Esophagus (tissue), 2 donors: ENCODE data around the gene COBLL1. TPM values are rescaled to one million over a fixed set of nuclear protein-coding genes. Genes with fewer than 3 reads are reported as not detected.

Experiments
- H3K27ac ChIP-seq, 2 donors: one replicate each; pipeline ENCODE4 v1.5.1; 2013; ENCODE audit warnings: low read depth in 2 of 2, mild to moderate bottlenecking in 2 of 2, inconsistent platforms in 1 of 2, low read length in 1 of 2, moderate library complexity in 1 of 2
- H3K27me3 ChIP-seq, 2 donors: one replicate each; pipeline ENCODE4 v1.6.1; 2013; ENCODE audit warnings: low read length in 2 of 2, control low read depth in 1 of 2, mild to moderate bottlenecking in 1 of 2; ENCODE audit not compliant: insufficient read depth in 2 of 2, control insufficient read depth in 1 of 2
- H3K36me3 ChIP-seq, 2 donors: one replicate each; pipeline ENCODE4 v1.6.1; 2013; ENCODE audit warnings: low read length in 1 of 2; ENCODE audit not compliant: control insufficient read depth in 2 of 2, insufficient read depth in 2 of 2
- H3K4me1 ChIP-seq, 2 donors: one replicate each; pipeline ENCODE4 v1.6.1; 2013; ENCODE audit warnings: low read length in 1 of 2; ENCODE audit not compliant: control insufficient read depth in 2 of 2, insufficient read depth in 2 of 2
- H3K4me3 ChIP-seq, 2 donors: one replicate each; pipeline ENCODE4 v1.5.1; 2013; ENCODE audit warnings: low read length in 2 of 2, mild to moderate bottlenecking in 2 of 2, low read depth in 1 of 2, moderate library complexity in 1 of 2
- H3K9me3 ChIP-seq, 2 donors: one replicate each; pipeline ENCODE4 v1.6.1; 2013; ENCODE audit warnings: mild to moderate bottlenecking in 2 of 2, low read depth in 1 of 2, low read length in 1 of 2, moderate library complexity in 1 of 2; ENCODE audit not compliant: control insufficient read depth in 2 of 2, insufficient read depth in 1 of 2
- WGBS, 2 donors: extraction: QIAGEN DNeasy Blood & Tissue Kit; methylation state at CpG; one replicate each; pipeline ENCODE4 v1.1.7; 2013; 5-methylcytosine and 5-hydroxymethylcytosine counted together
- polyA plus RNA-seq, 2 donors: library from polyadenylated mRNA; stranded (reverse); fragments of 200-250 nt; gene quantifications; one replicate each; pipeline ENCODE4 v1.2.3, GENCODE V29; 2013
- donor health status: healthy with polysubstance abuse.
- donor health status: Bipolar disorder and iron deficiency.

COBLL1 gene
- polyA plus RNA-seq, 2 donors = 18.0 to 27.9 TPM

DNA sequence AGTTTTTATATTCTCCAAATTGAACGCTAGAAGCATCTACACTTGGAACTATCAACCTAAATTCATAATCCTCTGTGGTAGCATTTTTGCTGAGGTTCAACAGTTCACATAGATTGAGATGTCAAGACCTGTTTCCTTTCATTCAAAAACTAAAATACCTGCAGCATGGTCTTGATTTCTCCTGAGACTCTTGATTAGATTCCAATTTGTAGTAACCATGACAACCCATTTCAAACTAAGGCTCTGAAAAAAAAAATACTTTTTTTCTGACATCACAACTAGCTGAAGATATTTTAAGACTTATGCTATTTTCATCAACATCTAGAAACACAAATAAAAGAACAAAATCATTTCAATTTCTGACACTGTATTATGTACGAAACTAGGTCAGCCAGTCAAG lies 29.8 kb downstream of the COBLL1 start:
- Histone ChIP-seq H3K9me3 (no peaks in the 10 kb centered on the region), H3K4me3 (no peak overlapping the region), H3K4me1 (no peaks in the 10 kb centered on the region), H3K27ac (no peak overlapping the region), H3K36me3 (no peaks in the 10 kb centered on the region), H3K27me3 (no peaks in the 10 kb centered on the region)
- 72 to 82% methylated on average over 2 of the region's 2 CpGs for WGBS, 2 donors

DNA sequence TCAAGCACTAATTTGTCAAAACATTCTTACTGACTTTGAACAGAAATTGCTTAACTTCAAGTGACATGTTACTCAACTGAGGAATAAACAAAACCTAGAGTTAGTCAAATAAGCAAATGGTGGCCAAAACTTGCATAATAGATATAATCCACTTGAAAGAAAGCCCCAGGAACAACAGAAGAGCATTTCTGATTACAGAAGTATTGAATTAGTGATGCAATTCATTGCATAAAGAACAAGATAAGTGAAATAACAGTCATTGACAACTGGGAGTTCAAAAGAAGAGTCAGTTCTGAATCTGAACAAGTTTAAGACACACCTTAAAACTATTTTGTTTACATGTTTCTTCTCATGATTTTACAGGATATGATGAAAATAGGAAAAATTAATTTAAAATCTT lies 30.8 kb downstream of the COBLL1 start:
- H3K4me1 ChIP-seq = no peaks in the 10 kb centered on the region
- H3K36me3 ChIP-seq = no peaks in the 10 kb centered on the region
- H3K27ac ChIP-seq = no peak overlapping the region
- H3K4me3 ChIP-seq = no peak overlapping the region
- H3K9me3 ChIP-seq = no peaks in the 10 kb centered on the region
- H3K27me3 ChIP-seq = no peaks in the 10 kb centered on the region

- Histone ChIP-seq H3K9me3 (no peaks in the 10 kb centered on the region), H3K4me3 (no peak overlapping the region), H3K27me3 (no peaks in the 10 kb centered on the region), H3K36me3 (no peaks in the 10 kb centered on the region), H3K4me1 (no peaks in the 10 kb centered on the region), H3K27ac (no peak overlapping the region)
- WGBS, 2 donors = 20 to 26% methylated on average over 1 of the region's 1 CpG
Measured at GRCh38 chr2:164808776-164809175, 32.8 kb downstream of the COBLL1 start.

DNA sequence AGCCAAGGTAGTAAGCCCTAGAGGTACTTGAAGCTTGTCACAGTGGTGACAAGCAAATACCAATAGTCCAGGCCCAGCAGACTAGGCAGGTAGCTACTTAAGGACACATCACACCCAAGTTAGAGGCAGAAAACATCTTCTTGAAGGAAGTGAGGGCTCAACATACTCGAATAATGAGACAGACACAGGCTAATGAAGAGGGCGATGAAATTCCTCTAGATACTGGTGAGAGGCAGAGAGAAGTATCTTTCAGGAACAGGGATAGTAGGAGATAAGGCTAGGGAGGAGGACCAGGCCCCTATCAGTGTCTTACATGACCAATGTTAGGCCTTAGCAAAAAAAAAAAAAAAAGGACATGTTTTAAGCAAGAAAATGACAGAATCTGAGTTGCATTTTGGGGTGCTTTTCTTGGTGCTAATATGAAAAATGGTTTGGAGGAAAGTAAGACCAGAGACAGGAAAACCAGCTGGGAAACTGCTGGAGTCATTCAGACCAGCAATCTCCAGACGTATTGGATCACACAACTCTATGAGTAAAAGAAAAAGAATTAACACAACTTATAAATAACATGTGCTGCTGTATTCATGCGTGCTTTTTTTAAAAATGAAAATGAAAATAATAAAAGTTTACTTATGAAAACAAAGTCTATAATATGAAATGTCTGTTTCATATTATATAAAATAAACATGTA lies 37.7 kb downstream of the COBLL1 start:
- H3K27me3 ChIP-seq = no peaks in the 10 kb centered on the region
- H3K9me3 ChIP-seq = no peaks in the 10 kb centered on the region
- peak overlapping the region in 1 of 2 donors; percentile 13 for H3K27ac ChIP-seq
- no peak overlapping the region for H3K4me3 ChIP-seq
- no peaks in the 10 kb centered on the region for H3K36me3 ChIP-seq
- 70 to 79% methylated on average over 4 of the region's 4 CpGs for WGBS, 2 donors
- no peaks in the 10 kb centered on the region for H3K4me1 ChIP-seq

DNA sequence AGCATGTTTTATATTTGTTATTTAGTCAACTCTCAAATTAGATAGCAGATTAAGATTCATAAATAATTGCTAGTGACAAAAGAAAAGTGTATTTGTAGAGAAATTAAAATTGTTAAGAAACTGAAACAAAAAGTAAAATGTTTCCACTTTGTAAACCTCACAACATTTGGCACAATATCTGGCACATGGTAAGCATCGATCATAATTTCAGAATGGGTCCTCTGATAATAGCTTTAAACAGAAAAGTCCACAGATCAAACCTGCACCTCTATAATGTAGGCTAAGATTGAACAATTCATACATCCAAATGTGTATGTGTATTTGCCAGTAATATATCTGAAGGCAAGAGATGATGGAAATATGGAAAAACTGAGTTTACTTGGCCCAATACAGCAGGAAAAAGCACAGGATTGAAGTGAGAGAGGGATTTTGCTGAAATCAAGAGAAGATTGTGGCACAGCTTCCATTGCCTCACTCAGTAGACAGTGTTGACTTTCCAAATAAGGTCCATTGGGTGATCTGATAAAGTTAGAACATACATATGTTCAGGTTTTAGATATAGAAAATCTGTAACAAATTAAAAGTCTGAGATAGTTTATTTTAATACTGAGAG lies 39.4 kb downstream of the COBLL1 start:
- Histone ChIP-seq H3K27me3 (no peaks in the 10 kb centered on the region), H3K4me1 (no peaks in the 10 kb centered on the region), H3K36me3 (no peaks in the 10 kb centered on the region), H3K9me3 (no peaks in the 10 kb centered on the region), H3K27ac (no peak overlapping the region), H3K4me3 (no peak overlapping the region)
- 41 to 52% methylated on average over 1 of the region's 1 CpG for WGBS, 2 donors

GRCh38 chr2:164800572-164800971 lies 41.1 kb downstream of the COBLL1 start:
- no peaks in the 10 kb centered on the region for H3K9me3 ChIP-seq
- WGBS, 2 donors = 91 to 94% methylated on average over 3 of the region's 3 CpGs
- H3K36me3 ChIP-seq = no peaks in the 10 kb centered on the region
- H3K4me1 ChIP-seq = no peaks in the 10 kb centered on the region
- no peak overlapping the region for H3K4me3 ChIP-seq
- no peak overlapping the region for H3K27ac ChIP-seq
- H3K27me3 ChIP-seq = no peaks in the 10 kb centered on the region

DNA sequence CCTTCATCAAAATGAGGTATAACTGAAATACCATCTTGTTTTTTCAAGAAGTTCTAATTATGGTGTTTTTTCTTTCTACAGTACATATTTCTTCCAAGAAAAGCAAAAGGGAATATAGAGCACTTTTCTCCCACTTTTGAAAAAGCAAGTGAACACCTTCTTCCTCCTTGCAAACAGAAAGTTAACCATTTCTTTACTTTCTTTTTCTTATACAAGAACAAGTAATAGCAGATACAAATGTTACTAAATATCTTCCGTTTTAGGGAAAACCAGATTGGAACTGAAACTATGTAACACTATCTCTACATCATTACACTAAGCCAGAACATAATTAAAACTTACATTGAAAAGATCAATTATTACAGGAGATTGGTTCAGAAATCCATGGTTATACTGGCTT lies 44.0 kb downstream of the COBLL1 start:
- Histone ChIP-seq H3K4me3 (no peak overlapping the region), H3K27ac (no peak overlapping the region), H3K27me3 (no peaks in the 10 kb centered on the region), H3K9me3 (no peaks in the 10 kb centered on the region), H3K4me1 (no peaks in the 10 kb centered on the region), H3K36me3 (no peaks in the 10 kb centered on the region)
- 72 to 77% methylated on average over 1 of the region's 1 CpG for WGBS, 2 donors

GRCh38 chr2:164796999-164797398 lies 44.6 kb downstream of the COBLL1 start:
- no peaks in the 10 kb centered on the region for H3K9me3 ChIP-seq
- H3K27me3 ChIP-seq = no peaks in the 10 kb centered on the region
- H3K36me3 ChIP-seq = no peaks in the 10 kb centered on the region
- H3K4me1 ChIP-seq = no peaks in the 10 kb centered on the region
- no peak overlapping the region for H3K4me3 ChIP-seq
- H3K27ac ChIP-seq = no peak overlapping the region
- WGBS, 2 donors = 95 to 97% methylated on average over 2 of the region's 2 CpGs

- 47 to 48% methylated on average over 4 of the region's 4 CpGs for WGBS, 2 donors
- peaks cover 0 to 2% of the 10 kb centered on the region in 2 donors for H3K4me1 ChIP-seq
- H3K27ac ChIP-seq = peak overlapping the region; percentile 61 to 71
- H3K4me3 ChIP-seq = no peak overlapping the region
- H3K27me3 ChIP-seq = no peaks in the 10 kb centered on the region
- no peaks in the 10 kb centered on the region for H3K9me3 ChIP-seq
- H3K36me3 ChIP-seq = no peaks in the 10 kb centered on the region
Measured at GRCh38 chr2:164794432-164795231, 47.0 kb downstream of the COBLL1 start.
